Hepatocyte (in vitro differentiated cells): ENCODE data around the gene PAPPA2. TPM values are rescaled to one million over a fixed set of nuclear protein-coding genes. Genes with fewer than 3 reads are reported as not detected.

ENCODE experiments used
- DNase-seq: peaks from one replicate; pipeline ENCODE4 v3.0.0-alpha.2; 2016; ENCODE audit warnings: low spot score
- H2AFZ ChIP-seq: fragments of 200-600 bp; sonication (generic); 2 replicates; pipeline ENCODE4 v1.6.0; 2016; ENCODE audit warnings: antibody characterized with exemption, mild to moderate bottlenecking
- H3K27ac ChIP-seq: fragments of 200-600 bp; sonication (generic); 2 replicates; pipeline ENCODE4 v1.5.1; 2016; ENCODE audit warnings: mild to moderate bottlenecking
- H3K27me3 ChIP-seq: fragments of 200-600 bp; sonication (generic); 2 replicates; pipeline ENCODE4 v1.6.1; 2016
- H3K36me3 ChIP-seq: fragments of 200-600 bp; sonication (generic); replicated peaks from 2 replicates; pipeline ENCODE4 v1.5.1; 2016; ENCODE audit warnings: low read depth; ENCODE audit not compliant: insufficient read depth
- H3K4me1 ChIP-seq: fragments of 200-600 bp; sonication (generic); 2 replicates; pipeline ENCODE4 v1.5.1; 2016; ENCODE audit warnings: mild to moderate bottlenecking, moderate library complexity; ENCODE audit not compliant: insufficient read depth
- H3K4me2 ChIP-seq: fragments of 200-600 bp; sonication (generic); 2 replicates; pipeline ENCODE4 v1.6.0; 2016
- H3K4me3 ChIP-seq: fragments of 200-600 bp; sonication (generic); 2 replicates; pipeline ENCODE4 v1.5.1; 2016; ENCODE audit warnings: mild to moderate bottlenecking
- H3K79me2 ChIP-seq: fragments of 200-600 bp; sonication (generic); 2 replicates; pipeline ENCODE4 v1.6.0; 2017; ENCODE audit warnings: mild to moderate bottlenecking
- H3K9me2 ChIP-seq: fragments of 200-600 bp; sonication (generic); replicated peaks from 2 replicates; pipeline ENCODE4 v1.6.0; 2017; ENCODE audit warnings: mild to moderate bottlenecking; ENCODE audit not compliant: insufficient read depth
- H3K9me3 ChIP-seq: fragments of 200-600 bp; sonication (generic); 2 replicates; pipeline ENCODE4 v1.5.1; 2016; ENCODE audit warnings: low read depth, mild to moderate bottlenecking
- H4K20me1 ChIP-seq: fragments of 200-600 bp; sonication (generic); 2 replicates; pipeline ENCODE4 v1.6.0; 2016; ENCODE audit warnings: mild to moderate bottlenecking; ENCODE audit not compliant: insufficient read depth, poor library complexity, severe bottlenecking
- CTCF ChIP-seq: fragments of 200-600 bp; sonication (generic); IDR thresholded peaks from 2 replicates; pipeline ENCODE4 v1.5.1; 2016; ENCODE audit warnings: antibody characterized with exemption, mild to moderate bottlenecking; ENCODE audit not compliant: poor library complexity
- EZH2 ChIP-seq: fragments of 200-600 bp; sonication (generic); IDR thresholded peaks from 2 replicates; pipeline ENCODE4 v1.6.1; 2016; ENCODE audit warnings: antibody characterized with exemption, mild to moderate bottlenecking, borderline replicate concordance
- EZH2phosphoT487 ChIP-seq: fragments of 200-600 bp; sonication (generic); IDR thresholded peaks from one replicate; pipeline ENCODE4 v1.6.1; 2018; ENCODE audit warnings: antibody characterized with exemption, mild to moderate bottlenecking, low read depth, moderate library complexity; ENCODE audit not compliant: unreplicated experiment, severe bottlenecking
- WGBS: methylation state at CpG from one replicate; pipeline ENCODE4 v1.1.6; 2016; ENCODE audit warnings: low lambda C conversion rate; ENCODE audit errors: missing lambda C conversion rate; 5-methylcytosine and 5-hydroxymethylcytosine counted together
- polyA plus RNA-seq: library from polyadenylated mRNA; unstranded; fragments of >200 nt; fragmentation: Nextera tagmentation; extraction: Ambion mirVana; gene quantifications from 2 replicates; pipeline ENCODE4 v1.2.1, GENCODE V29; 2016
- total RNA-seq: library from RNA; depleted of rRNA; stranded (reverse); fragments of >200 nt; gene quantifications from 2 replicates; pipeline ENCODE4 v1.2.3, GENCODE V29; 2014

The PAPPA2 gene
- total and polyA plus RNA-seq, 2 experiments from 2014 or later, result 1.9 to 2.6 TPM

- Histone ChIP-seq H2AFZ (no peak overlapping the region), H3K9me3 (no peaks in the 10 kb centered on the region), H3K79me2 (no peaks in the 10 kb centered on the region), H3K36me3 (no peaks in the 10 kb centered on the region), H3K4me2 (no peak overlapping the region), H3K4me3 (no peak overlapping the region), H3K27ac (no peak overlapping the region), H3K9me2 (no peaks in the 10 kb centered on the region), H3K27me3 (no peaks in the 10 kb centered on the region), H4K20me1 (no peaks in the 10 kb centered on the region), H3K4me1 (no peaks in the 10 kb centered on the region)
- DNase-seq, result no peak
- TF ChIP-seq CTCF, result no peak
- TF ChIP-seq EZH2, result no peak
- TF ChIP-seq EZH2phosphoT487, result no peak
- WGBS, result 84% methylated on average over 2 of the region's 2 CpGs
Observed at GRCh38 chr1:176770066-176770465, 307.1 kb downstream of the PAPPA2 start.

DNA sequence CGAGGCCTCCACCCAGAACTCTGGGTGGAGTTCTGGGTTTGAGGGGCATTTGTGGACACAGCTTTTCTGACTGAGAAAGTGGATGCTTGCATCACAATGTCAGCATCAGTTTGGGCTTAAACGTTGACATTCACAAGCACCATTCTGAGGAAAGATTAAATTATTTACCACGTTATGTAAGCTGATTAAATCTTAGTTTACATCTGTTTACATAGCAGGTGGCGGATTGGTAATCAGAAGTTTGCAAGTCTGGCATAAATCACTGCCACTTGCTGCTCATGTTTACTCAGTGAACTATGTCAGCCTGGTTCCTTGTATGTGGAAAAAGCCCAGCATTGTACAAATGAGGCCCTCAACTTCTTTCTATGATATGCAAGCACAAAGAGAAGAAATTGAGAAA lies 310.1 kb downstream of the PAPPA2 start:
- Histone ChIP-seq H4K20me1 (no peaks in the 10 kb centered on the region), H3K27ac (no peak overlapping the region), H3K4me1 (no peaks in the 10 kb centered on the region), H3K79me2 (no peaks in the 10 kb centered on the region), H3K4me2 (no peak overlapping the region), H3K27me3 (no peaks in the 10 kb centered on the region), H2AFZ (no peak overlapping the region), H3K4me3 (no peak overlapping the region), H3K36me3 (no peaks in the 10 kb centered on the region), H3K9me2 (no peaks in the 10 kb centered on the region), H3K9me3 (no peaks in the 10 kb centered on the region)
- no peak for DNase-seq
- WGBS, result 41% methylated on average over 4 of the region's 4 CpGs
- TF ChIP-seq CTCF (no peak), EZH2 (no peak), EZH2phosphoT487 (no peak)

DNA sequence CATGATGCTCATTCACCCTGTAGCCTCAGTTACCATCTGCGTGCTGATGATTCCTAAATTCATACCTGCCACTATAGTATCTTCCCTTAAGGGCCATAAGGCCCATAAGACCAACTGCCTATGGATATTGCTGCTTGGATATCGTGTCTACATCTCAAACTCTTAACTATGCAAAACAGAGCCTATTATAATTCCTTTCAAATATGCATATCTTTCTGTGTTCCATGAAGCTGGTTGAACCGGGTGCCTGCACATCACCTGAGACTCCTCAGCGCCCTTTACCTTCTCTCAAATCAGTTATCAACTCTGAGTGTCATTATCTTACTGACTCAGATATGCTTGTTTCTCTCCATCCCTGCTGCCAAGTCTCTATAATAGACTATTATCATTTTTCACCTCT lies 311.2 kb downstream of the PAPPA2 start:
- 79% methylated on average over 4 of the region's 4 CpGs for WGBS
- no peaks in the 10 kb centered on the region for H3K36me3 ChIP-seq
- H3K27me3 ChIP-seq, result no peaks in the 10 kb centered on the region
- no peak overlapping the region for H2AFZ ChIP-seq
- no peaks in the 10 kb centered on the region for H3K9me2 ChIP-seq
- H3K4me3 ChIP-seq, result no peak overlapping the region
- DNase-seq, result no peak
- H3K79me2 ChIP-seq, result no peaks in the 10 kb centered on the region
- TF ChIP-seq CTCF, result no peak
- TF ChIP-seq EZH2phosphoT487, result no peak
- no peak for TF ChIP-seq EZH2
- H4K20me1 ChIP-seq, result no peaks in the 10 kb centered on the region
- no peak overlapping the region for H3K27ac ChIP-seq
- no peaks in the 10 kb centered on the region for H3K4me1 ChIP-seq
- no peaks in the 10 kb centered on the region for H3K9me3 ChIP-seq
- no peak overlapping the region for H3K4me2 ChIP-seq

GRCh38 chr1:176775378-176775777 lies 312.4 kb downstream of the PAPPA2 start:
- DNase-seq, result no peak
- 86% methylated on average over 3 of the region's 3 CpGs for WGBS
- Histone ChIP-seq H3K79me2 (no peaks in the 10 kb centered on the region), H3K4me2 (no peak overlapping the region), H4K20me1 (no peaks in the 10 kb centered on the region), H3K36me3 (no peaks in the 10 kb centered on the region), H3K9me2 (no peaks in the 10 kb centered on the region), H3K9me3 (no peaks in the 10 kb centered on the region), H3K4me3 (no peak overlapping the region), H3K4me1 (no peaks in the 10 kb centered on the region), H2AFZ (no peak overlapping the region), H3K27ac (no peak overlapping the region), H3K27me3 (no peaks in the 10 kb centered on the region)
- TF ChIP-seq EZH2 (no peak), CTCF (no peak), EZH2phosphoT487 (no peak)
